Left renal pelvis (tissue), 4 donors: ENCODE results near the gene CHST5. TPM values are rescaled to one million over a fixed set of nuclear protein-coding genes. Genes with fewer than 3 reads are reported as not detected.
"Not testable (repeated sequence)": the region's sequence is repeated elsewhere in the genome, so short reads cannot be mapped to it uniquely, and the experiment has no call there.

ENCODE experiments used
- DNase-seq, 4 donors: peaks; one replicate each; pipeline ENCODE4 v3.0.0-alpha.2; 2013; ENCODE audit warnings: low read depth in 4 of 4, low spot score in 3 of 4
- polyA plus RNA-seq, 4 donors: library from polyadenylated mRNA; unstranded; fragments of 120-200 nt; gene quantifications; one replicate each; pipeline ENCODE4 v1.2.1, GENCODE V29; 2013; ENCODE audit not compliant: insufficient read length in 4 of 4

CHST5 gene
- polyA plus RNA-seq, 4 donors: 0.37 to 1.2 (median 0.61) TPM

DNA sequence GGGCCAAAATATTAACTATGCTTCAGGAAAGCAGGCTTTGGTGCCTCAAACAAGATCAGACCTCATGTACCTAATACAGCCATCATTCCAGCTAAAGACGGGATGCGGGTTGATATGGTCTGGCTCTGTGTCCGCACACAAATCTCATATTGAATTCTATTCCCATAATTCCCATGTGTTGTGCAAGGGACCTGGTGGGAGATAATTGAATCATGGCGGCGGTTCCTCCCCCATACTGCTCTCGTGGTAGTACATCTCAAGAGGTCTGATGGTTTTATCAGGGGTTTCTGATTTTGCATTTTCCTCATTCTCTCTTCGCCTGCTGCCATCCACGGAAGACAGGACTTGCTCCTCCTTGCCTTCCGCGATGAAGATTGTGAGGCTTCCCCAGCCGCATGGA lies 21.6 kb downstream of the CHST5 start:
- DNase-seq: no peak

DNA sequence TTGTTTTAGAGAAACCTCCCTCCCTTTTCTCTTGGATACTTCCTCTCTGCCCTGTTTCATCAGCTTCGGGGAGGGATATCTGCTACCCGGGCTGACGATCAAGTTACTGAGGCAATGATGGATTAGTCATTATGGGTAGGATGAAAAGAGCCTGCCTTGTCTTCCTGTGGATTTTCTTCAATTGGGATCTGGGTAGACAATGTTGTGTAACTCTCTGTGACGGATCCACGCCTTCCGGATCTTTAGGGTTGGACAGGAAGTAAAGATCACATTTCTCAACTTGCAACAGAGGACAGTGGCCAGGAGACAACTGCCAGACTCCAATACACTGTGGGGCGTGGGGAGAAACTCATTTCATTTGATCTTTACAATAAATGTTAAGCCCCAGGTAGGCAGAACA lies 29.3 kb downstream of the CHST5 start:
- no peak for DNase-seq

DNA sequence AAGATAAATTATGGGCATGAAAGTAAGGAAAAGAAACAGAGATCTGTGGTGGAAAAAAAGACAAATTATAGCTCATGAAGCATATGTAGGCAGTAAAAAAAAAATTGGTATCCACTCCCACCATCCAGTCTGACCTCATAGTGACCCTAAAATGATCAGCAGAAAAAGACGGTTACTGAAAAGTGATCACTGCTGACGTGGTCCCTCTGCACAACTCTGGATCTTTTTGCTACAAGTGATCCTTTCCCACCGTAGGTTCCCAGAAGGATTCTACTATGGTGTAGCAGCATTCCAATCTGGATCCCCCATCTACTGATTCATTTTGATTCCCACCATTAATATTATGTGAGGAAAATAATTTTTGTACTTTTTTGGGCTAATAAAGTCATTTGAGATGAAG lies 29.8 kb downstream of the CHST5 start:
- DNase-seq: no peak

DNA sequence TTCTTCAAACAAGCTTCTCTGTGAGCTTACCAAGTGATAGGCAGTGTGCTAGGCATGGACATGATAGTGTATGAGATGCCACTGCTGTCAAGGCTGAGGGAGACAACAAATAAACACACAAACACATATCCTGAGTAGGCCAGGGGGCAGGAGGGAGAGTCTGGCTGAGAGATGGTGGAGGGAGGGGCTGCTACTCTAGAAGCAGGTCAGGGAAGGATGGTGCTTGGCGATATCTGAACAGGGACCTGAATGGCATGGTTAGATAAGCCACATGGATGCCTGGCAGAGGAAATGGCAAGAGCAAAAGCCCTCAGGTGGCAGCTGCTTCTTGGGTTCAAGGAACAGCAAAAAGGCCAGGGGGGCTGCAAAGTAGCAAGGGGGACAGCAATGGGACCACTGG lies 32.1 kb downstream of the CHST5 start:
- DNase-seq: no peak

GRCh38 chr16:75502916-75503605 lies 32.8 kb downstream of the CHST5 start:
- DNase-seq: no peak

DNA sequence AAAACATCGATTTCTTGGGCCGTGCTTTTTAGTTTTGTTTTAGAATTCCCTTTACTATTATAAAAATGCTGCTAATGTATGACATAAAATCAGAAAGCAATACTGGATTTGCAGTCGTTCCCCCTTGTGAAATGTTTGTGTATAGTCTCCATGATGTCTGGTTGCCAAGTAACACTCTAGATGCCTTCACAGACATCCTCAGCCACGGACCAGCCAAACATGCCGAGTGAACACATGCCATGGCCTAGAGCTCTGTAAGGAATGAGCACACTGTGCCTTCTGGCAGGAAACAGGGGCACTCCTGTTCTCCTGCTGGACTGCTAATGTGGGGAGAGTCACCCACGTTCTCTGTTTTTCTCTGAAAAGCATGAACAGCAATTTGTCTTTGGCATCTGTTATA lies 34.1 kb downstream of the CHST5 start:
- not testable (repeated sequence) for DNase-seq

DNA sequence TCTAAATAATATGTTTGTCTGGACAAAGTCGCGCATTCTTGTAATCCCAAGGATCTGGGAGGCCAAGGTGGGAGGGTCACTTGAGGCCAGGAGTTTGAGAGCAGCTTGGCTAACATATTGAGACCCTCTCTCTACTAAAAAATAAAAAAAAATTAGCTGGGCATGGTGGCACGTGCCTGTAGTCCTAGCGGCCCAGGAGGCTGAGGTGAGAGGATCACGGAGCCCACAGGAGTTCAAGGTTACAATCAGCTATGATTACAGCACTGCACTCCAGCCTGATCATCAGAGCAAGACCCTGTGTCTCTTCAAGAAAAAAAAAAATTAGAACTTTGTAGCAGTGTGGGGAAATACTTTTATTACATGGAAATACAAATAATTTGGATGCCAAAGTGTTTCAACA lies 34.5 kb downstream of the CHST5 start:
- no peak for DNase-seq

- DNase-seq: not testable (repeated sequence)
Observed at GRCh38 chr16:75498605-75499322, 37.1 kb downstream of the CHST5 start.

DNA sequence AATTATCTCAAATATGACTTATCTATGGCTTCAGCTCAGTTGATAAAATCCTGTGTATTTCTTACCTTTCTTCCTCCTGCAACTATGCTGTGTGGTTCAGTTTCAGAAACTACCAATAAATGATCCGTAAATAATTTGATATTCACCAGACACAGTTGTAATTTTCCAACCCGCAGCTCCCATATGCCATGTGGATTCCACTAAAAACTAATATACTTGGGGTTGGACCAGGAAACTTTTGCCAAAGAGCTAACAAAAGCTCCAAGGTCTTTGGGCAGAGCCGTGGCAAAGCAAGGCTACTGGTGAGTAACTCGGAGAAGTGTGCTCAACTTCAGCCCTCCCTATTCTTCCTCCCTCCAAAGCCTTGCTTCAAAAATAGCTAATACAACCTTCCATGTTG lies 38.4 kb downstream of the CHST5 start:
- DNase-seq: no peak

GRCh38 chr16:75495076-75495674 lies 40.7 kb downstream of the CHST5 start, which contains the start of gene CHST6:
Gene CHST6 (minus strand): TSS chr16:75495441. CDS start chr16:75479828, 15,613 bp downstream.
- no peak for DNase-seq

DNA sequence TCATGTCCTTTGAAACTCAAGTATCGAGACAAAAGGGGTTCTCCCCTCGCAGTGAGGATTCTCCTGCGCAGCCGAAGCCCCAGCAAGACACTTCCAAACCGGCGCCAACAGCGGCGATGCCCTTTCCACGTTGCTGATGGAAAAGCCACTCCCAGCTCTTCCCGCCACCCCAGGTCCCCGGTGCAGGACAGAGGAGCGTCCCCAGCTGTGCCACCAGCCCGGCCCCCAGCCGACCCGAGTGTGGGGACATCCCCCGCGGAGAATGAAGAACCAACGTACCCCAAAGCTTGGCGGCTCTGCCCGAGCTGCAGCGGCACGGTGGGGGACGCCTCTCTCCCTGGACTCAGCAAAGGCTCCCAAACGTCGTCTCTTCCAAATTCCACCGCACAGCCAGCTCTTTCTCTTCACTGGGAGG lies 41.2 kb downstream of the CHST5 start:
- DNase-seq: no peak

GRCh38 chr16:75494184-75494583 lies 41.7 kb downstream of the CHST5 start:
- DNase-seq: no peak

DNA sequence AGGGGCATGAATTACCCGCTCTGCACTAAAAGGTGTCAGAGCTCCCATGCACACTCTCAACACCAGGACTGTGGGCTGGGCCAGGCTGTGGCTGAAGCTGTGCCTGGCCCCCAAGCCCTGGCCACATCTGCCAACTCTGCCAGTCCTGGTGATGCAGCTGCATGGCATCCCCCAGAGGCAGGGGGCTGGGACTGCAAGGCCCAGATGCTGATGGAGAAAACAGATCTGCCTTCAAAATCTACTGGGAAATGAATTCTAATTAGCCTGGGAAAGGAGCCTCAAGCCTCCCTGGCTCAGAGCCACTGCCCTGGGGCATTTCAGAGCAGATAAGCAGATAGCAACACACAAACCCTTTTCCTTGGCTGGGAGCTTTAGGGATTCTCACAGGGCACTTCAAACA lies 44.0 kb downstream of the CHST5 start:
- no peak for DNase-seq

DNA sequence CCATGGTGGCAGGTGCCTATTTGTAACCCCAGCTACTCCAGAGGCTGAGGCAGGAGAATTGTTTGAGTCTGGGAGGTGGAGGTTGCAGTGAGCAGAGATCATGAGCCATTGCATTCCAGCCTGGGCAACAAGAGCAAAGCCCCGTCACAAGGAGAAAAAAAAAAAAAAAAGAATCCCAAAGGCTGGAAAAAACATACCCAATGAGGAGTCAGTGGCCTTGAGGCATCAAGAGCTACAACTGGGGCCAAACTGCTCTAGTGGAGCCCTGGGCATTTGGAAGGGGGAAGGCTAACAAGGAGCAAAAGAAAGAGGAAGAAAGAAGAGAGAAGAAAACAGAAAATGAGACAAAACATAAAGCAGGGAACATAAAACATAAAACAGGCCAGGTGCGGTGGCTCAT lies 47.6 kb downstream of the CHST5 start:
- DNase-seq: no peak

DNA sequence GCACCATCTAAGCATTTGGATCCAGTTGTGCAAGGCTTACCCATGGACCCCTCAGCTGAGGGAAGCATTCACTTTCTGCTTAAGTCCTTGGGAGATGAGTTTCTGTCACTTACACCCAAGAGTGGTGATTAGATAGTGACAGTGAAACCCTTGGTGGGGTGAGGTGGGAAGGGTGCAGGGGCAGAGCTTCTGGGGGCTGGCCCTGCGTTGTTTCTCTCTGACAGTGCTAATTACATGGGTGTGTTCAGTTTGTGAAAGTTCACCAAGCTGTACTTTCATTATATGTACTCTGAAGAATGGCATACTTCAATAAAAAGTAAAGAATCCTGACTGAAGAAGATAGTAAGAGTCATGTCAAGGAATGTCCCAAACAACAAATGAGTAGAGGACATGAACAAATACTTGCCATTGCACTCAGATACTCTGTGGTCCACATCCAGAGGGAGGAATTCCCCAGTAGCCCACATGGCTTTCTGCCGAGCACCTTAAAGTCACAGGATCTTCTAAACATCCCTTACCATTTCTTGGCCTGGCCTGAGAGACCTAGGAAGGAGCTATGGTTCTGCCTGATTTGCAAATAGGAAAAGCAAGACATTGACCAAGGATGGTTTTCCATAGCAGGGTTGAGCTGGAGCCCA lies 49.1 kb downstream of the CHST5 start:
- no peak for DNase-seq

DNA sequence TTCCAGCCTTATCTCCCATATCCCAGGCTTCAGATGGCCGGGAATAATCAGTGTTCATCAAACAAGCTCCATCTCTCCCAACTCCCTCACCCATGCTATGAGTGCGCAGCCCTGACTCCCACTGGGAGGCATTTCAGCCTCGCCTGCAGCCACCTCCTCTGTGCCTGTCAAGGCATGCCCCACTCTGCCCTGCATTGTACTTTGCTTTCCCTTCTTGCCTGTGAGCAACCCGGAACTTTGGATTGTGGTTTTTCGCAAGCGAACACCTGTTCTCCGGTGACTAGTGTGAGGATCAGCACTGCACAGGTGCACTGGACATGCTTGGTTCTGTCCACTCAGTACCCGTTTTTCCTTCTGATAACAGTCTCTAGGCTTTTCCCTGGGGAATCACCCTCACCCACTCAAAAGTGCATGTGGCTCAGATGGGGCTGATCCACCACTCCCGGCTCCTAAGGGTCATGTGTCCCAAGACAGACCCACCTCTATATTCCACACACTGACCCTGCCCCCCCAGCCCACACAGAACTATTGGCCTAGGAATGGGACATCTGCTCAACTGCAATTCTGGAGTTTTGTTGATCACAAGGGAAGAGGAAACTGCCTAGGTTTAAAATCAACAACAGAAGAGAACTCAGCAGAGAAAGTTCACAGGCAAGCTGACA lies 49.8 kb downstream of the CHST5 start:
- DNase-seq: no peak

DNA sequence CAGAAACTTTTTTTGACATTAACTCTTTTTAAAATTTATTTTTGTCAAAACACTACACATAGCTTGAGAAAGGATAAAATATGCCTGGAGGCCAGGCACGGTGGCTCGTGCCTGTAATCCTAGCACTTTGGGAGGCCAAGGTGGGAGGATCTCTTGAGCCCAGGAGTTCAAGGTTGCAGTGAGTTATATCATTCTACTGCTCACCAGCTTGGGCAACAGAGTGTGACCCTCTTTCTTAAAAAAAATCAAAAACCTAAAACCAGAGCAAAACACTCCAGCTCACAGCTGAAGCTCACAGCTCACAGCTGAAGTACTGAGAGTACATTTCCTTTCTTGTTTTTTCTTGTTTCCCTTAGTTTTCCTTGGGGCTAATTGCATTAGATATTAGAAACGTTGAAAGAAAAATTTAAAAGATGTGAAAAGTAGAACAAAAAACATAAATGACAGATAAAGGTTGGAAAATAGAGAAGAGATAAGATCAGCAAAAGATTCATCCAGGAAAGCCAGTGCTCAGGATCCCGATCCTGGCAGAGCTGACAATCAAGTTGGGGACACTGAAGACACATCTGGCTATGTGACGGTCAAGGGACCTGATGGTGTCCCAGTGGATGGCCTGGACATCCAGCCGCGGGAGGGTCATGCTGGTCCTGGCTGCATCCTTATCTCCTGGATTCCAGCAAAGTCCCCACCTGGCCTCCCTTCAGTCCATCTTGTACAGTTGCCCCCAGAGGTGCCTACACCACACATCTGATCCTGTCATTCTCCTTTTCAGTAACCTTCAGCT lies 50.5 kb downstream of the CHST5 start:
- DNase-seq: no peak

DNA sequence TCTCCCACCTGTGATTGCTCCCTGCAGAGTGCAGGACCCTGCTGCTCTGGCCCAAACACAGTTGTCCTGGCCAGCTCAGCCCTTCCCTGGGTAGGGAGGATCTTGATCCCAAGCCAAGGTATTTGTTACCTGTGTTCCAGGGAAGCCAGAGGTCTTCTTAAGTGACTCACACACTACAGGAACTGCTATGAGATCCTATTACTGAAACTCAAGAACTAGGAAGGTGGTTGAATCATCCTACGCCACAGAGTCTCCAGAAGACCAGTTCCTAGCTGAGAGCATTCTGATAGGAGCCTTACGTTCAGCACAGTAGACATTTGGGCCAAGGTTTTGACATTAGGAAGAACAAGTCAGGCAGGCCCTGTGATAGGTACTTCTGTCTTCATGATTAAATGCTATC lies 52.7 kb downstream of the CHST5 start:
- no peak for DNase-seq

DNA sequence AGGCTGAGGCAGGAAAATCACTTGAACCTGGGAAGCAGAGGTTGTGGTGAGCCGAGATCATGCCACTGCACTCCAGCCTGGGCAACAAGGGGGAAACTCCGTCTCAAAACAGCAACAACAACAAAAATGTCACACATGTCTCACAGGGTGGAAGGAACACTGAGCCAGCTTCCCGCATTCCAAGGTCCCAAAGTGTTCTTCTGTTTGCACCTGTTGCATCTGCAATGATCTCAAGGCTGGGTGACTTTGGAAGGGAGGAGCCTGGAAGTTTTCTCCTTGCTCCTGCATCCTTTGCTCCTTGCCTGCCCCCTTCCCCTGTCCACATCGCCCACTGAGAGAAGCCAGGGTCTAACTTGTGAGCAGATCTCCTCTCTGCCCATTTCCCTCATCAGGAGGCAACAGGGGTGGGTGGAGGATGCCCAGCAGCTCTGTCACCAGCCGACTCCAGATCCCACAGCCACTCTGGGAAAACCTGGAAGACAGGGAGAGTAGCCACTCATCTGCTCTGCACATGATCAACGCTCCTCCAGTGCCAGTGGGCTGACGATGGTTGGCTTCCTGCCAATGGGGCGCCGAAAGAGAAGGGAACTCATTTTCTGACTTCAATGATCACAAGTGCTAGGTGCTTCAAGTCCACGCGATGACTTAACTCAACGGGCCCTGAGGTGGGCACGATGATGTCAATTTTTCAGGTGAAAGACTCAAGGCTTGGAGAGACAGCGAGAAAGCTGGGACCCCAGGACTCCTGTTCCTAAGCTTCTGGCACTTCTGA lies 53.3 kb downstream of the CHST5 start:
- no peak for DNase-seq
